Uterus (tissue), 4 donors: ENCODE results near the gene ADAMTS15. TPM values are rescaled to one million over a fixed set of nuclear protein-coding genes. Genes with fewer than 3 reads are reported as not detected.
"Not testable (repeated sequence)": the region's sequence is repeated elsewhere in the genome, so short reads cannot be mapped to it uniquely, and the experiment has no call there.

ENCODE experiments used
- DNase-seq, 2 donors: peaks; one replicate each; pipeline ENCODE4 v3.0.0-alpha.2; 2019 to 2020
- H3K27ac ChIP-seq, 2 donors: fragments of 200-600 bp; sonication (generic); 1 replicate in 1 of 2; 2 replicates in 1 of 2; pipeline ENCODE4 v1.5.1; 2016 to 2018
- H3K27me3 ChIP-seq, 2 donors: fragments of 200-600 bp; sonication (generic); one replicate each; pipeline ENCODE4 v1.5.1; 2018 to 2019; ENCODE audit warnings: control low read depth in 1 of 2
- H3K36me3 ChIP-seq, 2 donors: fragments of 200-600 bp; sonication (generic); one replicate each; pipeline ENCODE4 v1.5.1; 2019; ENCODE audit warnings: control low read depth in 1 of 2
- H3K4me1 ChIP-seq, 2 donors: fragments of 200-600 bp; sonication (generic); one replicate each; pipeline ENCODE4 v1.5.1; 2018 to 2019; ENCODE audit warnings: control low read depth in 1 of 2
- H3K4me3 ChIP-seq, 2 donors: fragments of 200-600 bp; sonication (generic); 1 replicate in 1 of 2; 2 replicates in 1 of 2; pipeline ENCODE4 v1.5.1; 2018 to 2019; ENCODE audit warnings: mild to moderate bottlenecking in 1 of 2
- H3K9me3 ChIP-seq, 2 donors: fragments of 200-600 bp; sonication (generic); one replicate each; pipeline ENCODE4 v1.5.1; 2019; ENCODE audit warnings: control low read depth in 1 of 2
- CTCF ChIP-seq, 4 experiments: fragments of 200-600 bp in 2 of 4; fragments of 450-650 bp in 2 of 4; sonication (generic) in 2 of 4; IDR thresholded peaks; one replicate each; pipeline ENCODE4 v1.5.1; 2016 to 2019; ENCODE audit warnings: antibody characterized with exemption in 4 of 4, mild to moderate bottlenecking in 2 of 4, moderate library complexity in 1 of 4
- POLR2A ChIP-seq, 2 donors: fragments of 450-650 bp; IDR thresholded peaks; one replicate each; pipeline ENCODE4 v1.6.1; 2016; ENCODE audit warnings: antibody characterized with exemption in 2 of 2, mild to moderate bottlenecking in 1 of 2, moderate library complexity in 1 of 2
- intact Hi-C: fragments of 100-400 bp; cut with DNase I; formaldehyde crosslinking; loops from one replicate; pipeline ENCODE4 v1.15.1; 2023; ENCODE audit warnings: low total_unique reads
- total RNA-seq, 4 donors: library from RNA; depleted of rRNA in 3 of 4; stranded (reverse); fragments of >200 nt in 3 of 4; gene quantifications; one replicate each; pipeline versions ENCODE4 v1.1.0 to v1.2.4, GENCODE V29; 2014 to 2023
- donor health status: DM: yes; HTN: yes; CAD: no.

ADAMTS15 gene
- total RNA-seq, 4 donors from 2014 or later = 2.0 to 16.6 (median 6.1) TPM

- H3K27ac ChIP-seq = peak overlapping the region; percentile 65 to 68
- H3K9me3 ChIP-seq = no peaks in the 10 kb centered on the region
- H3K4me3 ChIP-seq = peak overlapping the region; percentile 25 to 49
- DNase-seq = peak; percentile 73 to 78
- no peaks in the 10 kb centered on the region for H3K27me3 ChIP-seq
- H3K4me1 ChIP-seq = no peaks in the 10 kb centered on the region
- H3K36me3 ChIP-seq = no peaks in the 10 kb centered on the region
- peak; percentile 74 to 86 (median 84) for TF ChIP-seq CTCF (IDR thresholded peaks at IDR 0.05)
- no peak for TF ChIP-seq POLR2A (IDR thresholded peaks at IDR 0.05)
- intact Hi-C loops = loop anchor here (1.0 kb wide), 1 partner anchor 428 kb away; no protein-coding TSS in a partner anchor
Measured at GRCh38 chr11:130434521-130435223, 13.8 kb upstream of the ADAMTS15 start.

GRCh38 chr11:130435671-130436070 is 12.8 kb upstream of the ADAMTS15 start:
- H3K27ac ChIP-seq = no peak overlapping the region

GRCh38 chr11:130436171-130436570 is 12.3 kb upstream of the ADAMTS15 start:
- Histone ChIP-seq H3K9me3 (no peaks in the 10 kb centered on the region), H3K4me1 (no peaks in the 10 kb centered on the region), H3K27me3 (no peaks in the 10 kb centered on the region), H3K4me3 (no peak overlapping the region), H3K36me3 (no peaks in the 10 kb centered on the region), H3K27ac (no peak overlapping the region)
- intact Hi-C loops = no loop called here
- DNase-seq = no peak
- no peak for TF ChIP-seq POLR2A (IDR thresholded peaks at IDR 0.05)
- TF ChIP-seq CTCF (IDR thresholded peaks at IDR 0.05) = no peak

More at GRCh38 chr11:130435671-130436070, 12.8 kb upstream of the ADAMTS15 start:
- Histone ChIP-seq H3K9me3 (no peaks in the 10 kb centered on the region), H3K27me3 (no peaks in the 10 kb centered on the region), H3K36me3 (no peaks in the 10 kb centered on the region), H3K4me1 (no peaks in the 10 kb centered on the region), H3K4me3 (no peak overlapping the region)
- DNase-seq = no peak
- TF ChIP-seq CTCF (IDR thresholded peaks at IDR 0.05) = no peak
- TF ChIP-seq POLR2A (IDR thresholded peaks at IDR 0.05) = no peak
- intact Hi-C loops = no loop called here

- intact Hi-C loops = no loop called here
- Histone ChIP-seq H3K9me3 (no peaks in the 10 kb centered on the region), H3K27ac (no peak overlapping the region), H3K4me3 (no peak overlapping the region), H3K36me3 (no peaks in the 10 kb centered on the region), H3K4me1 (no peaks in the 10 kb centered on the region), H3K27me3 (no peaks in the 10 kb centered on the region)
- no peak for TF ChIP-seq CTCF (IDR thresholded peaks at IDR 0.05)
- TF ChIP-seq POLR2A (IDR thresholded peaks at IDR 0.05) = no peak
- no peak for DNase-seq
Measured at GRCh38 chr11:130437848-130438247, 10.6 kb upstream of the ADAMTS15 start.

GRCh38 chr11:130438401-130439159 is 9.9 kb upstream of the ADAMTS15 start:
- H3K4me1 ChIP-seq, H3K4me3 ChIP-seq, intact Hi-C loops, H3K27me3 ChIP-seq, DNase-seq, H3K36me3 ChIP-seq, H3K9me3 ChIP-seq, H3K27ac ChIP-seq: not testable (repeated sequence)
